Neural cell (in vitro differentiated cells): ENCODE measurements around the gene FRY. TPM values are rescaled to one million over a fixed set of nuclear protein-coding genes. Genes with fewer than 3 reads are reported as not detected.

ENCODE experiments used
- H2AFZ ChIP-seq: fragments of 200-600, 300-800 bp; sonication (generic), shearing (Covaris generic); 2 replicates; pipeline ENCODE4 v1.6.0; 2014; ENCODE audit warnings: low read depth, mild to moderate bottlenecking, antibody characterized with exemption, low read length, moderate library complexity
- H3F3A ChIP-seq: fragments of 200-600 bp; shearing (Covaris generic); 2 replicates; pipeline ENCODE4 v1.6.1; 2016; ENCODE audit warnings: mild to moderate bottlenecking, moderate library complexity, mixed read lengths, antibody characterized with exemption, low read length; ENCODE audit not compliant: insufficient read depth, poor library complexity, severe bottlenecking
- H3K27ac ChIP-seq: fragments of 200-600, 300-800 bp; sonication (generic), shearing (Covaris generic); 2 replicates; pipeline ENCODE4 v1.5.1; 2014; ENCODE audit warnings: mild to moderate bottlenecking, low read length, moderate library complexity
- H3K27me3 ChIP-seq: fragments of 300-800, 200-600 bp; sonication (generic), shearing (Covaris generic); 2 replicates; pipeline ENCODE4 v1.6.0; 2014; ENCODE audit warnings: mild to moderate bottlenecking, low read depth, low read length, moderate library complexity; ENCODE audit not compliant: insufficient read depth
- H3K36me3 ChIP-seq: fragments of 300-800, 200-600 bp; sonication (generic), shearing (Covaris generic); 2 replicates; pipeline ENCODE4 v1.5.1; 2014; ENCODE audit warnings: mild to moderate bottlenecking, antibody characterized with exemption, low read length, moderate library complexity; ENCODE audit not compliant: insufficient read depth
- H3K4me2 ChIP-seq: fragments of 300-800, 200-600 bp; sonication (generic), shearing (Covaris generic); 2 replicates; pipeline ENCODE4 v1.6.0; 2014; ENCODE audit warnings: mild to moderate bottlenecking, low read length
- H3K4me3 ChIP-seq: fragments of 300-800, 200-600 bp; sonication (generic), shearing (Covaris generic); 2 replicates; pipeline ENCODE4 v1.5.1; 2014; ENCODE audit warnings: mild to moderate bottlenecking, low read length, moderate library complexity
- H3K79me2 ChIP-seq: fragments of 200-600 bp; shearing (Covaris generic); replicated peaks from 2 replicates; pipeline ENCODE4 v1.6.0; 2014; ENCODE audit warnings: mild to moderate bottlenecking, low read length, moderate library complexity; ENCODE audit not compliant: insufficient read depth
- H3K9ac ChIP-seq: fragments of 300-800, 200-600 bp; sonication (generic), shearing (Covaris generic); 2 replicates; pipeline ENCODE4 v1.6.1; 2016; ENCODE audit warnings: mild to moderate bottlenecking, low read length, mixed read lengths
- H3K9me2 ChIP-seq: fragments of 200-600 bp; shearing (Covaris generic); 2 replicates; pipeline ENCODE4 v1.6.1; 2016; ENCODE audit warnings: mild to moderate bottlenecking, low read length, mixed read lengths; ENCODE audit not compliant: insufficient read depth
- H3K9me3 ChIP-seq: fragments of 200-600, 300-800 bp; sonication (generic), shearing (Covaris generic); 2 replicates; pipeline ENCODE4 v1.6.1; 2016; ENCODE audit warnings: mild to moderate bottlenecking, mixed run types, low read length, moderate library complexity, mixed read lengths
- H4K20me1 ChIP-seq: fragments of 200-600 bp; shearing (Covaris generic); 2 replicates; pipeline ENCODE4 v1.6.1; 2016; ENCODE audit warnings: mild to moderate bottlenecking, mixed run types; ENCODE audit not compliant: insufficient read depth
- CTCF ChIP-seq: fragments of 450-650 bp; IDR thresholded peaks from 2 replicates; pipeline ENCODE4 v1.5.1; 2014; ENCODE audit warnings: antibody characterized with exemption, mild to moderate bottlenecking, moderate library complexity; ENCODE audit not compliant: poor library complexity, severe bottlenecking
- EP300 ChIP-seq: fragments of 450-650 bp; conservative IDR thresholded peaks from 2 replicates; pipeline ENCODE4 v1.6.1; 2014; ENCODE audit warnings: antibody characterized with exemption, mild to moderate bottlenecking, moderate library complexity; ENCODE audit not compliant: poor library complexity, severe bottlenecking
- EZH2 ChIP-seq: fragments of 200-600, 300-800 bp; shearing (Covaris generic), sonication (generic); IDR thresholded peaks from 2 replicates; pipeline ENCODE4 v1.6.1; 2014; ENCODE audit warnings: antibody characterized with exemption, low read length, borderline replicate concordance, mild to moderate bottlenecking; ENCODE audit not compliant: insufficient read depth, poor library complexity, severe bottlenecking
- MXI1 ChIP-seq: fragments of 450-650 bp; conservative IDR thresholded peaks from 2 replicates; pipeline ENCODE4 v1.6.1; 2014; ENCODE audit warnings: antibody characterized with exemption, mild to moderate bottlenecking; ENCODE audit not compliant: poor library complexity, severe bottlenecking
- POLR2AphosphoS5 ChIP-seq: IDR thresholded peaks from 2 replicates; pipeline ENCODE4 v1.6.1; 2012
- RAD21 ChIP-seq: fragments of 450-650 bp; conservative IDR thresholded peaks from 2 replicates; pipeline ENCODE4 v1.6.1; 2014; ENCODE audit warnings: antibody characterized with exemption, mild to moderate bottlenecking, moderate library complexity
- REST ChIP-seq: IDR thresholded peaks from 2 replicates; pipeline ENCODE4 v1.6.1; 2012; ENCODE audit warnings: borderline replicate concordance
- SMC3 ChIP-seq: fragments of 450-650 bp; conservative IDR thresholded peaks from 2 replicates; pipeline ENCODE4 v1.6.1; 2014; ENCODE audit warnings: antibody characterized with exemption, mild to moderate bottlenecking, moderate library complexity; ENCODE audit not compliant: poor library complexity
- TAF1 ChIP-seq: IDR thresholded peaks from 2 replicates; pipeline ENCODE4 v1.6.1; 2012; ENCODE audit warnings: low read depth
- polyA plus RNA-seq: library from polyadenylated mRNA; depleted of rRNA; stranded (reverse); fragments of >200 nt; gene quantifications from 2 replicates; pipeline ENCODE4 v1.2.3, GENCODE V29; 2014

Gene FRY
- polyA plus RNA-seq, 1 donor from 2014 or later, result 49.3 TPM

DNA sequence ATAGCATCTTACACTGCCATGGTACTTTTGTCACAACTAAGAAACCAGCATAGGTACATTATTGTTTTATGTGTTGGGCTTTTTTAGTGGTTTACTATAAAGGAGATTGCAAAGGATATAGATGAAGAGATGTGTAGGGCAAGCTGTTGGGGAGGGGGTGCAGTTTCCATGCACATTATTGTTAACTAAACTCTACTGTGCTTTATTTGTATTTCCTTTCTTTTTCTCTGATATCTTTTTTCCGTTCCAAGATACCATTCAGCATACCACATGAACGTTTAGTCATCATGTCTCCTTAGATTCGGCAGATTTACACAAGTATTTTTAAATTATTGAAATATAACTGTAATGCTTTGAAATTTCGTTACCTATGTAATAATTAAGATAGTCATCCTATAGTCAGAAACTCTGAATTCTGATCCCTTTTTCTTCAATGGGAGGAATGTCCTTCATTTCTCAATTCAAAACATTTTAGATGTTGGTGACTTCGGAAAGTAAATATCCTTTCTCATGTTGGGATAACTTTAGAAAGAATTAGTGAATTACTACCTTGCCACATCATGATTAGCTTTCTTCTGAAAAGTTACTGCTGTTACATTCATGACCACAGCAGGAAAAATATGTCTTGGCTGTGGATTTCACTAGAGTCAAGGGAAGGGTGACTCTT lies 82.8 kb downstream of the FRY start:
- no peaks in the 10 kb centered on the region for H3K9me3 ChIP-seq
- no peak overlapping the region for H2AFZ ChIP-seq
- no peaks in the 10 kb centered on the region for H3K36me3 ChIP-seq
- no peaks in the 10 kb centered on the region for H3F3A ChIP-seq
- H3K79me2 ChIP-seq, result no peaks in the 10 kb centered on the region
- no peak overlapping the region for H3K27ac ChIP-seq
- no peak overlapping the region for H3K4me3 ChIP-seq
- H4K20me1 ChIP-seq, result no peaks in the 10 kb centered on the region
- TF ChIP-seq SMC3, result no peak
- no peak for TF ChIP-seq EZH2
- no peak for TF ChIP-seq RAD21
- no peak for TF ChIP-seq MXI1
- TF ChIP-seq POLR2AphosphoS5, result no peak
- no peak for TF ChIP-seq EP300
- no peak for TF ChIP-seq CTCF
- no peak for TF ChIP-seq REST
- no peak for TF ChIP-seq TAF1
- no peak overlapping the region for H3K4me2 ChIP-seq
- H3K9ac ChIP-seq, result no peak overlapping the region
- H3K27me3 ChIP-seq, result no peaks in the 10 kb centered on the region
- no peaks in the 10 kb centered on the region for H3K9me2 ChIP-seq

GRCh38 chr13:32115066-32115465 lies 83.5 kb downstream of the FRY start:
- no peak overlapping the region for H3K4me3 ChIP-seq
- no peak overlapping the region for H3K4me2 ChIP-seq
- H3K79me2 ChIP-seq, result no peaks in the 10 kb centered on the region
- no peaks in the 10 kb centered on the region for H3F3A ChIP-seq
- H2AFZ ChIP-seq, result no peak overlapping the region
- no peaks in the 10 kb centered on the region for H3K36me3 ChIP-seq
- no peak overlapping the region for H3K9ac ChIP-seq
- TF ChIP-seq REST, result no peak
- no peaks in the 10 kb centered on the region for H3K9me2 ChIP-seq
- no peak overlapping the region for H3K27ac ChIP-seq
- H3K27me3 ChIP-seq, result no peaks in the 10 kb centered on the region
- H3K9me3 ChIP-seq, result no peaks in the 10 kb centered on the region
- H4K20me1 ChIP-seq, result no peaks in the 10 kb centered on the region
